Tibial nerve (tissue), 3 donors: ENCODE results near the gene MTCH1.

Experiments used
- CTCF ChIP-seq, 5 experiments: fragments of 200-600 bp in 3 of 5; fragments of 450-650 bp in 2 of 5; sonication (generic) in 3 of 5; IDR thresholded peaks; one replicate each; pipeline ENCODE4 v1.5.1; 2016 to 2019; ENCODE audit warnings: antibody characterized with exemption in 5 of 5, mild to moderate bottlenecking in 3 of 5, moderate library complexity in 2 of 5
- POLR2A ChIP-seq, 2 donors: fragments of 450-650 bp; IDR thresholded peaks; one replicate each; pipeline ENCODE4 v1.6.1; 2017; ENCODE audit warnings: antibody characterized with exemption in 2 of 2, mild to moderate bottlenecking in 2 of 2, moderate library complexity in 2 of 2

- TF ChIP-seq CTCF (IDR thresholded peaks at IDR 0.05) (no peak), POLR2A (IDR thresholded peaks at IDR 0.05) (no peak)
Measured at GRCh38 chr6:37014667-37015066, 28.7 kb upstream of the MTCH1 start.
